OCI-LY7 (cell line): ENCODE results near the gene HYI. TPM values are rescaled to one million over a fixed set of nuclear protein-coding genes. Genes with fewer than 3 reads are reported as not detected.

ENCODE experiments used
- BruUV-seq: library from RNA; stranded (reverse); fragments of 400-500 nt; replicated peaks from 2 replicates; lab custom pipeline; 2021; lab: Mats Ljungman, UMichigan
- CTCF ChIA-PET: fragments of 300-600 bp; sonication (Branson Sonifier 250); formaldehyde crosslinking; loops from one replicate; lab custom pipeline; 2022; ENCODE audit warnings: antibody characterized with exemption; ENCODE audit not compliant: unreplicated experiment; lab: Charles Lee
- POLR2A ChIA-PET: fragments of 300-600 bp; sonication (Branson Sonifier 250); formaldehyde crosslinking; loops from one replicate; lab custom pipeline; 2022; ENCODE audit warnings: antibody characterized with exemption; lab: Charles Lee
- DNase-seq: peaks from one replicate; pipeline ENCODE4 v3.0.0-alpha.2; 2015; ENCODE audit warnings: low spot score
- H2AFZ ChIP-seq: fragments of 200-600 bp; sonication (generic), shearing (Covaris generic); 2 replicates; pipeline ENCODE4 v1.6.1; 2014; ENCODE audit warnings: mild to moderate bottlenecking, antibody characterized with exemption, low read length, moderate library complexity
- H3K27ac ChIP-seq: fragments of 200-600 bp; sonication (generic); 2 replicates; pipeline ENCODE4 v1.5.1; 2014; ENCODE audit warnings: mixed run types, low read depth, mild to moderate bottlenecking, moderate library complexity, low read length, inconsistent platforms; ENCODE audit not compliant: poor library complexity, severe bottlenecking
- H3K36me3 ChIP-seq: fragments of 200-600 bp; sonication (generic); 2 replicates; pipeline ENCODE4 v1.6.1; 2014; ENCODE audit warnings: mild to moderate bottlenecking, antibody characterized with exemption, low read length, moderate library complexity, mixed read lengths; ENCODE audit not compliant: insufficient read depth
- H3K4me1 ChIP-seq: fragments of 200-600 bp; sonication (generic); 2 replicates; pipeline ENCODE4 v1.5.1; 2014; ENCODE audit warnings: mild to moderate bottlenecking, low read length; ENCODE audit not compliant: insufficient read depth, poor library complexity, severe bottlenecking
- H3K4me2 ChIP-seq: fragments of 200-600 bp; sonication (generic); 2 replicates; pipeline ENCODE4 v1.6.1; 2014; ENCODE audit warnings: mild to moderate bottlenecking, low read length
- H3K4me3 ChIP-seq: fragments of 200-600 bp; sonication (generic); 2 replicates; pipeline ENCODE4 v1.5.1; 2014; ENCODE audit warnings: mild to moderate bottlenecking, low read depth, low read length; ENCODE audit not compliant: poor library complexity, severe bottlenecking
- H3K79me2 ChIP-seq: fragments of 200-600 bp; sonication (generic); 2 replicates; pipeline ENCODE4 v1.6.1; 2016; ENCODE audit warnings: low read depth, mild to moderate bottlenecking, low read length, moderate library complexity, mixed read lengths; ENCODE audit not compliant: insufficient read depth
- H3K9me2 ChIP-seq: fragments of 200-600 bp; sonication (generic); 2 replicates; pipeline ENCODE4 v1.6.1; 2016; ENCODE audit warnings: mild to moderate bottlenecking, low read length, mixed read lengths; ENCODE audit not compliant: insufficient read depth
- H3K9me3 ChIP-seq: fragments of 200-600 bp; sonication (generic); 2 replicates; pipeline ENCODE4 v1.6.1; 2014; ENCODE audit warnings: mild to moderate bottlenecking, mixed run types, low read length, mixed read lengths
- H4K20me1 ChIP-seq: fragments of 200-600 bp; sonication (generic); 2 replicates; pipeline ENCODE4 v1.6.1; 2014; ENCODE audit warnings: mild to moderate bottlenecking, antibody characterized with exemption, low read length, moderate library complexity, mixed read lengths; ENCODE audit not compliant: insufficient read depth
- CTCF ChIP-seq: fragments of 200-600 bp; sonication (generic); conservative IDR thresholded peaks from 2 replicates; pipeline ENCODE4 v1.5.1; 2014; ENCODE audit warnings: mild to moderate bottlenecking, antibody characterized with exemption, low read length, moderate library complexity, mixed read lengths
- EZH2phosphoT487 ChIP-seq: fragments of 200-600 bp; sonication (generic); IDR thresholded peaks from 2 replicates; pipeline ENCODE4 v1.6.1; 2018; ENCODE audit warnings: low read depth, borderline replicate concordance, mild to moderate bottlenecking, mixed run types, antibody characterized with exemption, low read length, moderate library complexity, mixed read lengths
- intact Hi-C: fragments of 100-400 bp; cut with micrococcal nuclease; formaldehyde crosslinking; loops from one replicate; pipeline ENCODE4 v1.10.0; 2022; ENCODE audit not compliant: unreplicated experiment
- total RNA-seq, 2 experiments: library from RNA; depleted of rRNA in 1 of 2; stranded (reverse); fragments of >200 nt in 1 of 2; shearing (Covaris generic) in 1 of 2; gene quantifications; 2 replicates each; pipeline ENCODE4 v1.2.3, GENCODE V29; 2014 to 2022

The HYI gene
- total RNA-seq, 2 experiments from 2014 or later: not detected

- POLR2A ChIA-PET: no interaction called here
- CTCF ChIA-PET: no interaction called here
- no peaks in the 10 kb centered on the region for H3K79me2 ChIP-seq
- H3K4me2 ChIP-seq: no peak overlapping the region
- H3K4me1 ChIP-seq: no peaks in the 10 kb centered on the region
- H3K27ac ChIP-seq: no peak overlapping the region
- H3K9me2 ChIP-seq: no peaks in the 10 kb centered on the region
- no TSS peak for BruUV-seq
- no peak for DNase-seq
- H4K20me1 ChIP-seq: no peaks in the 10 kb centered on the region
- intact Hi-C loops: no loop called here
- no peak overlapping the region for H3K4me3 ChIP-seq
- H3K36me3 ChIP-seq: peaks cover 80% of the 10 kb centered on the region
- TF ChIP-seq EZH2phosphoT487 (no peak), CTCF (no peak)
- no peaks in the 10 kb centered on the region for H3K9me3 ChIP-seq
- no peak overlapping the region for H2AFZ ChIP-seq
Measured at GRCh38 chr1:43426221-43426620, 27.5 kb downstream of the HYI start.

- Histone ChIP-seq H3K9me3 (no peaks in the 10 kb centered on the region), H3K27ac (no peak overlapping the region), H3K79me2 (no peaks in the 10 kb centered on the region), H3K4me1 (no peaks in the 10 kb centered on the region), H2AFZ (no peak overlapping the region), H3K9me2 (no peaks in the 10 kb centered on the region), H3K36me3 (peaks cover 80% of the 10 kb centered on the region), H3K4me3 (no peak overlapping the region), H4K20me1 (no peaks in the 10 kb centered on the region), H3K4me2 (no peak overlapping the region)
- CTCF ChIA-PET: no interaction called here
- POLR2A ChIA-PET: no interaction called here
- no TSS peak for BruUV-seq
- no peak for DNase-seq
- TF ChIP-seq CTCF (no peak), EZH2phosphoT487 (no peak)
- intact Hi-C loops: no loop called here
Measured at GRCh38 chr1:43425045-43425444, 28.7 kb downstream of the HYI start.

GRCh38 chr1:43423672-43424550 lies 29.8 kb downstream of the HYI start:
- Histone ChIP-seq H3K9me3 (no peaks in the 10 kb centered on the region), H3K4me2 (no peak overlapping the region), H3K27ac (no peak overlapping the region), H2AFZ (no peak overlapping the region), H3K4me3 (no peak overlapping the region), H4K20me1 (no peaks in the 10 kb centered on the region), H3K36me3 (peaks cover 78% of the 10 kb centered on the region), H3K4me1 (no peaks in the 10 kb centered on the region), H3K9me2 (no peaks in the 10 kb centered on the region), H3K79me2 (no peaks in the 10 kb centered on the region)
- no peak for DNase-seq
- POLR2A ChIA-PET: no interaction called here
- TF ChIP-seq EZH2phosphoT487 (no peak), CTCF (no peak)
- BruUV-seq: no TSS peak
- CTCF ChIA-PET: no interaction called here
- intact Hi-C loops: no loop called here
